Tongue (tissue), 2 donors: ENCODE results near the gene LRRC15. TPM values are rescaled to one million over a fixed set of nuclear protein-coding genes. Genes with fewer than 3 reads are reported as not detected.

Source experiments
- DNase-seq: peaks from one replicate; pipeline ENCODE4 v3.0.0-alpha.2; 2015
- total RNA-seq: library from RNA; depleted of rRNA; stranded (reverse); fragments of >200 nt; gene quantifications from one replicate; pipeline ENCODE4 v1.2.3, GENCODE V29; 2014

Gene LRRC15
- total RNA-seq, 1 donor from 2014 or later, result 0.10 TPM

- peak; percentile 94 for DNase-seq
These were observed 54.2 kb downstream of the LRRC15 start for GRCh38 chr3:194315088-194315964.

- DNase-seq, result no peak
These were observed 55.0 kb downstream of the LRRC15 start for GRCh38 chr3:194314388-194315068.

GRCh38 chr3:194313560-194314387 is 55.8 kb downstream of the LRRC15 start:
- DNase-seq, result peak; percentile 85

GRCh38 chr3:194312743-194313281 is 56.7 kb downstream of the LRRC15 start:
- DNase-seq, result peak; percentile 92

GRCh38 chr3:194312186-194312742 is 57.3 kb downstream of the LRRC15 start:
- DNase-seq, result no peak

GRCh38 chr3:194311000-194311399 is 58.5 kb downstream of the LRRC15 start:
- no peak for DNase-seq

- peak; percentile 84 for DNase-seq
These were observed 59.3 kb downstream of the LRRC15 start for GRCh38 chr3:194310060-194310835.

GRCh38 chr3:194308601-194309449 is 60.7 kb downstream of the LRRC15 start:
- DNase-seq, result no peak

- no peak for DNase-seq
These were observed 61.7 kb downstream of the LRRC15 start for GRCh38 chr3:194307849-194308248.

GRCh38 chr3:194306771-194307640 is 62.5 kb downstream of the LRRC15 start:
- DNase-seq, result no peak

- no peak for DNase-seq
These were observed 63.3 kb downstream of the LRRC15 start for GRCh38 chr3:194306109-194306686.

- no peak for DNase-seq
These were observed 64.0 kb downstream of the LRRC15 start for GRCh38 chr3:194305356-194306108.

Other genes starting within 250 kb of the LRRC15 start
- gene HES1, start 233.6 kb downstream of the LRRC15 start, total RNA-seq, result 61.9 TPM
- not detected for gene CPN2, start 18.4 kb downstream of the LRRC15 start, total RNA-seq
- 0.21 TPM for gene GP5, start 29.5 kb upstream of the LRRC15 start, total RNA-seq
- 125 TPM for gene ATP13A3, start 117.3 kb upstream of the LRRC15 start, total RNA-seq